Stimulated activated CD8-positive, alpha-beta memory T cell treated with anti-CD3 and anti-CD28 coated beads, Interleukin-4, amount 100 ng/mL, for 4 hours (primary cell): Measurements from ENCODE around the gene MAGEB6B.
"Not testable (repeated sequence)": the region's sequence is repeated elsewhere in the genome, so short reads cannot be mapped to it uniquely, and the experiment has no call there.

ENCODE experiments used
- DNase-seq, 2 donors: peaks; one replicate each; pipeline ENCODE4 v3.0.0-alpha.2; 2020; ENCODE audit warnings: low read depth in 2 of 2, low spot score in 1 of 2

Gene MAGEB6B

GRCh38 chrX:26160301-26160700 lies at the start of gene MAGEB6B:
Gene MAGEB6B, plus strand, starts transcription at chrX:26160601. Its CDS starts 0 bp downstream, at chrX:26160601.
- DNase-seq: no peak

- DNase-seq: no peak
These were observed 22.1 kb upstream of the MAGEB6B start, which contains the start of gene MAGEB18 for GRCh38 chrX:26138274-26138673. Gene MAGEB18, plus strand, starts transcription at chrX:26138343. Its CDS starts 643 bp downstream, at chrX:26138986.

- DNase-seq: no peak
These were observed 14.4 kb upstream of the MAGEB6B start for GRCh38 chrX:26146024-26146423.

GRCh38 chrX:26192204-26192603 lies 31.8 kb downstream of the MAGEB6B start, which contains the start of gene MAGEB6:
Gene MAGEB6, plus strand, starts transcription at chrX:26192440. Its CDS starts 1,407 bp downstream, at chrX:26193847.
- DNase-seq: no peak

- DNase-seq: no peak
These were observed 43.2 kb downstream of the MAGEB6B start for GRCh38 chrX:26203561-26203960.

GRCh38 chrX:26204717-26205116 lies 44.3 kb downstream of the MAGEB6B start:
- not testable (repeated sequence) for DNase-seq

GRCh38 chrX:26208012-26208411 lies 47.6 kb downstream of the MAGEB6B start:
- DNase-seq: no peak
